ENCODE data around the gene TNFSF18. TPM values are rescaled to one million over a fixed set of nuclear protein-coding genes. Genes with fewer than 3 reads are reported as not detected.

TNFSF18 gene
- polyA plus RNA-seq, 1 experiment = 8.8 TPM

- POLR2A ChIA-PET = no interaction called here
- H3K27me3 ChIP-seq (ENCODE audit: control insufficient read depth, insufficient read depth, low read length) = no peaks in the 10 kb centered on the region
- no peak overlapping the region for H3K4me3 ChIP-seq (ENCODE audit: low read depth, low read length)
- H3K36me3 ChIP-seq (ENCODE audit: control insufficient read depth, insufficient read depth, low read length) = no peaks in the 10 kb centered on the region
- no peak for DNase-seq (ENCODE audit: low read depth)
- CTCF ChIA-PET = no interaction called here
- TF ChIP-seq, protein P1, sequence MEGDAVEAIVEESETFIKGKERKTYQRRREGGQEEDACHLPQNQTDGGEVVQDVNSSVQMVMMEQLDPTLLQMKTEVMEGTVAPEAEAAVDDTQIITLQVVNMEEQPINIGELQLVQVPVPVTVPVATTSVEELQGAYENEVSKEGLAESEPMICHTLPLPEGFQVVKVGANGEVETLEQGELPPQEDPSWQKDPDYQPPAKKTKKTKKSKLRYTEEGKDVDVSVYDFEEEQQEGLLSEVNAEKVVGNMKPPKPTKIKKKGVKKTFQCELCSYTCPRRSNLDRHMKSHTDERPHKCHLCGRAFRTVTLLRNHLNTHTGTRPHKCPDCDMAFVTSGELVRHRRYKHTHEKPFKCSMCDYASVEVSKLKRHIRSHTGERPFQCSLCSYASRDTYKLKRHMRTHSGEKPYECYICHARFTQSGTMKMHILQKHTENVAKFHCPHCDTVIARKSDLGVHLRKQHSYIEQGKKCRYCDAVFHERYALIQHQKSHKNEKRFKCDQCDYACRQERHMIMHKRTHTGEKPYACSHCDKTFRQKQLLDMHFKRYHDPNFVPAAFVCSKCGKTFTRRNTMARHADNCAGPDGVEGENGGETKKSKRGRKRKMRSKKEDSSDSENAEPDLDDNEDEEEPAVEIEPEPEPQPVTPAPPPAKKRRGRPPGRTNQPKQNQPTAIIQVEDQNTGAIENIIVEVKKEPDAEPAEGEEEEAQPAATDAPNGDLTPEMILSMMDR (IDR thresholded peaks at IDR 0.05; ENCODE audit: insufficient read depth, low read depth, low read length) = no peak
Observed at GRCh38 chr1:173052681-173053196, 2.0 kb upstream of the TNFSF18 start.

GRCh38 chr1:173049322-173049633 lies 1.5 kb downstream of the TNFSF18 start:
- no peaks in the 10 kb centered on the region for H3K36me3 ChIP-seq (ENCODE audit: control insufficient read depth, insufficient read depth, low read length)
- TF ChIP-seq, protein P1 (IDR thresholded peaks at IDR 0.05; ENCODE audit: insufficient read depth, low read depth, low read length) = no peak
- DNase-seq (ENCODE audit: low read depth) = no peak
- ChIA-PET POLR2A (no interaction called here), CTCF (interaction anchor here (1.3 to 1.5 kb wide), 2 partner anchors 9 to 12 kb away, joined by 3 read pairs; no protein-coding TSS in a partner anchor)
- no peaks in the 10 kb centered on the region for H3K27me3 ChIP-seq (ENCODE audit: control insufficient read depth, insufficient read depth, low read length)
- H3K4me3 ChIP-seq (ENCODE audit: low read depth, low read length) = no peak overlapping the region

DNA sequence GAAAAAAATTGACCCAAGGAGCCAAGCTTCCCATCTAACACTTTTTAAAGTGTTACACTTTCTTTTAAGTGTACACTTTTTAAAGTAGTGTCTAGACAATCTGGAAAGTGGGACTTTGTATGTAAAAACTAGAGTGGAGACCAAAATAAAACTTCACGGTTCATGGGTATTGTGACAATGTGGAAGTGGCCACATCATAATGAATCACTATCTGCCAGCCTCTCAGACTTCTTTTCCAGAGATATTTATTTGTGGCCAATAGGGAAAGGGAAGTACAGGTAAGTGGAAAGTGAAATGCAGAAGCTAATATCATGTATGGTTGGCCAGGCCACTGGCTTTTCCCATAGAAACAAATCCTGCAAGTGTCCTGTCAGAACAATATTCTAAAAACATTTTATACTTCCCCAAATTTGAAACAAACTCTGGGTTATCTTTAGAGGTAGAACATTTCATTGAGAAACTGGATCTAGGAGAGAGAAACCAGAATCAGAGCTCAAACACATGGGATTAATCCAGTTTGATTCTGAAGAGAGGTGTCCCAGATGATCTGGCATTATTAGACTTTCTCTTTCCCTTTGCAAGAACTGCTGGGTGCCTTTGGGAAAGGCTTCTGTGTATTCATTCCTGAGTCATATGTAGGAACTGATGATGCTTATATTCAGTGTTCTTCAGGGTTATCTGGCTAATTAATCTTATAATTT lies 2.0 kb downstream of the TNFSF18 start:
- Histone ChIP-seq H3K36me3 (ENCODE audit: control insufficient read depth, insufficient read depth, low read length) (no peaks in the 10 kb centered on the region), H3K27me3 (ENCODE audit: control insufficient read depth, insufficient read depth, low read length) (no peaks in the 10 kb centered on the region), H3K4me3 (ENCODE audit: low read depth, low read length) (no peak overlapping the region)
- DNase-seq (ENCODE audit: low read depth) = no peak
- POLR2A ChIA-PET = no interaction called here
- TF ChIP-seq, protein P1 (IDR thresholded peaks at IDR 0.05; ENCODE audit: insufficient read depth, low read depth, low read length) = no peak
- CTCF ChIA-PET = interaction anchor here (1.5 kb wide), 1 partner anchor 8 kb away, joined by 3 read pairs; no protein-coding TSS in a partner anchor

GRCh38 chr1:173044656-173045055 lies 6.1 kb downstream of the TNFSF18 start:
- TF ChIP-seq, protein P1 (IDR thresholded peaks at IDR 0.05; ENCODE audit: insufficient read depth, low read depth, low read length) = no peak
- H3K36me3 ChIP-seq (ENCODE audit: control insufficient read depth, insufficient read depth, low read length) = no peaks in the 10 kb centered on the region
- no peak overlapping the region for H3K4me3 ChIP-seq (ENCODE audit: low read depth, low read length)
- no peak for DNase-seq (ENCODE audit: low read depth)
- POLR2A ChIA-PET = no interaction called here
- CTCF ChIA-PET = interaction anchor here (0.6 to 0.7 kb wide), 2 partner anchors 14 to 33 kb away, joined by 3 read pairs; no protein-coding TSS in a partner anchor
- no peaks in the 10 kb centered on the region for H3K27me3 ChIP-seq (ENCODE audit: control insufficient read depth, insufficient read depth, low read length)

GRCh38 chr1:173043253-173043652 lies 7.5 kb downstream of the TNFSF18 start:
- CTCF ChIA-PET = no interaction called here
- Histone ChIP-seq H3K27me3 (ENCODE audit: control insufficient read depth, insufficient read depth, low read length) (no peaks in the 10 kb centered on the region), H3K4me3 (ENCODE audit: low read depth, low read length) (no peak overlapping the region), H3K36me3 (ENCODE audit: control insufficient read depth, insufficient read depth, low read length) (no peaks in the 10 kb centered on the region)
- no peak for DNase-seq (ENCODE audit: low read depth)
- TF ChIP-seq, protein P1 (IDR thresholded peaks at IDR 0.05; ENCODE audit: insufficient read depth, low read depth, low read length) = no peak
- POLR2A ChIA-PET = no interaction called here

Data from BJ (cell line).